Measurements from ENCODE around the gene ANKRD53.

Gene ANKRD53, protein sequence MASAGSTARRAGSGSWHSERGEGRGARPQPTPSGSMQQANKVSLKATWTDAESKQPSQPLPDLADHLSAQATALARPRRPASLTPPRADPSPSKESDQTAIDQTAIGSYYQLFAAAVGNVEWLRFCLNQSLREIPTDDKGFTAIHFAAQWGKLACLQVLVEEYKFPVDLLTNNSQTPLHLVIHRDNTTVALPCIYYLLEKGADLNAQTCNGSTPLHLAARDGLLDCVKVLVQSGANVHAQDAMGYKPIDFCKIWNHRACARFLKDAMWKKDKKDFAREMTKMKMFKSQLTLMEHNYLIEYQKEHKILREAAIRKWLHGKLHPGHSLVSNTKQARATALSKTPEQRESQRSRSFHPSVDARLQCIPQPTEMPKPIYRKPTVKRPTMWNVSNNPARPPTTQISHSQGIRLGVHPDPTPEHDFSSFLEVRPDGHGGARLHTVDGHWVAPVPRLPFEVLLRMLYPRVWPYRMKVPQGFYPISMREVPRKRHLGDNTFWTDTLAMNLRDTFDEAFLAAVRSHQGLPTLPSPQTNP

DNA sequence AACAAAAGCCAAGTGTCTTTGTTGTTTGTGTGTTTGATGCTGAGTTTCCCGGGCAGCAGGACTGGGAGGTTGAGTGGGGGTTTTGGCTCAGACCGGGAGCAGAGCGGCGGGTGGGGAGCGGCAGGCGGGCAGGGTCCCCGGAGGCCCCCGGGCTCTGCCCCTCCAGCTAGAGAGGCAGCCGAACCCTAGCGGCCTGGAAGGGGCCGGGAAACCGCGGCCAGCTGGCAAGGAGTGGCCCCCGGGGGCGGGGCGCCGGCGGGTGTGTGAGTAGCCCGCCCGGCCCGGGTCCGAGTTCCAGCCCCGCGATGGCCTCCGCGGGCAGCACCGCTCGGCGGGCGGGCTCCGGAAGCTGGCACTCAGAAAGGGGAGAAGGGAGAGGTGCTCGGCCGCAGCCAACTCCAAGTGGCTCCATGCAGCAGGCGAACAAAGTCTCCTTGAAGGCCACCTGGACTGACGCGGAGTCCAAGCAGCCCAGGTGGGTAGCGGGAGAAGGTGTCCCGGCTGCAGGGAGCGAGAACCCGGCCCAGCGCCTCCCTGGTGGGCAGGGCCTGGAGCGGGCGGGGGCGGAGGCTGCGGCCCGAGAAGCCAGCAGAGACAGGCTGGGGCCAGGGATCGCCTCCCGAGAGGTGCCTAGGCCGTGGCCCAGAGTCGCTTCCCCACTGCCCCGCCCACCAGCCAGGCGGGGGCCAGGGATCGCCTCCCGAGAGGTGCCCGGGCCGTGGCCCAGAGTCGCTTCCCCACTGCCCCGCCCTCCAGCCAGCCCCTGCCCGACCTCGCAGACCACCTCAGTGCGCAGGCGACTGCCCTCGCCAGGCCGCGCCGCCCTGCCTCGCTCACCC is at the start of gene ANKRD53:
ANKRD53 (plus strand) TSS at position 290 of the 839 bp plus-strand sequence; CDS start at position 306, 16 bp downstream.
- DNase-seq: no peak

DNA sequence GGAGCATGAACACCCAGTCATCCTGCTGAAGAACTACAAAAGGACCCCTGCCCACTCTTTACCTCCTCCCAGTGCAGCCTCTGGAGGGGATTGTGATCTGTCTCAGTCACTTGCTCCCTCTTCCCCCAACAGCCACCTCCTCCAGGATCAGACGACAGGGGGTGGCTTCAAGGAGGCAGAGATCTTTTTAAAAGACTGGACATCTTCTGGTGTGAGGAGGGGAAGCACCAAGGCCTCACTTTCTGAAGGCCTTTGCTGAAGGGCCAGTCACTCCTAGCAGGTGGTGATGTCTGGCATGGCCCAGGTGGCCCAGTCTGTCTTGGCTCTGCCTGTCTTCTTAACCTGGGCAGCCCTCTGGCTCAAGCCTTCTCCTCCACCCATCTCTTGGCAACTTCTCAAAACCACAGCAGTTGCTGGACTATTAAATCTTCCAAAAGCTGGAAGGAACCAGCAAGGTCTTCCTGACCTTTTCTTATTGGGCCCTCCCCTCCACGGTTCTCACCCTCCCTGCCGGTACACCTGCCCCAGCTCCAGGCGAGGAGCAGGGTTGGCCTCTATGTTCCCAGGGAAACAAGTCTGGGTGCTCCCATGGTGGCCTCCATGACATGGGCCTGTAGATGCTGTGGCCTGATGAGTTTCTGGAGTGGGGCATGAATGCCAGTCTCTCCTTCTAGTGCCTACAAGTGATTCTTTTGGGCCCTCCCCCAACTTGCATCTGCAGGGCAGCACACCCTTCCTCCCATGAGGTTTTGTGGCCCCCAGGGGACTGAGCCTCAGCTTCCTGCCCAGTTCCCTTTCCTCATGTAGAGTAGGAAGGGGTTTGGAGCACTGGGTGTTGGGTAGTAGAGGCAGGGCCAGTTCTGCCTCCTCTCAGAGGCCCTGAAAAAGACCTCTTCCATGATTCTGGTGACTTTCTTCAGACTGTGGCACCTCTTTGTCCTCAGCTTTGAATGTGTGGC is 47.8 kb upstream of the ANKRD53 start:
- no peak for DNase-seq

DNA sequence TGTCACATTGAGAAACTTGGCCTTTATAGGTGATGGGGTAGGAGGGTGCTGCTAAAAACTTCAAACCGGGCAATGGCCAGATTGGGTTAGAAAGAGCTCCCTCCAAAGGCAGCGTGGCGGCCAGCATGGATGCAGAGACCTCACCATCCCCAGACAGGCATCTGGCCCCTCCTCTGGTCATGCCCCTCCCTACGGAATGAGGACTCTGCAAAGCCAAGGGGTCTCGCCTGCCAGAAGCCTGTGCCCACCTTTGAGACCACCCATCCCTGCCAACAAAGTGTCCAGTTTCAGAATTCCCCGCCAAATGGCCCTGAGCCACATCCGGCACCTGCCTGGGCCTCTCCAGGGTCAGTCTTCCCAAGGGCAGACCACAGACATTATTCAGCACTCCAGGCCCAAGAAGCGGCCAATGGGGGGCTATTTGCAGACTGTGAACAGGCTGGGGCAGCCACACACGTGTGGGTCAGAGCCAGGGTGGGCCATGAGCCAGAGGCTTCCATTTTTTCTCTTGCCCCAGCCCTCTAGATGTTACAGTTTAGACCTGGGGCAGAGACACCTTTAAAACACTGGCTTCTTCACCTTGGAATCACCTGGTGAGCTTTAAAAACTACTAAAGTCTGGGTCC is 46.9 kb upstream of the ANKRD53 start:
- DNase-seq: no peak

DNA sequence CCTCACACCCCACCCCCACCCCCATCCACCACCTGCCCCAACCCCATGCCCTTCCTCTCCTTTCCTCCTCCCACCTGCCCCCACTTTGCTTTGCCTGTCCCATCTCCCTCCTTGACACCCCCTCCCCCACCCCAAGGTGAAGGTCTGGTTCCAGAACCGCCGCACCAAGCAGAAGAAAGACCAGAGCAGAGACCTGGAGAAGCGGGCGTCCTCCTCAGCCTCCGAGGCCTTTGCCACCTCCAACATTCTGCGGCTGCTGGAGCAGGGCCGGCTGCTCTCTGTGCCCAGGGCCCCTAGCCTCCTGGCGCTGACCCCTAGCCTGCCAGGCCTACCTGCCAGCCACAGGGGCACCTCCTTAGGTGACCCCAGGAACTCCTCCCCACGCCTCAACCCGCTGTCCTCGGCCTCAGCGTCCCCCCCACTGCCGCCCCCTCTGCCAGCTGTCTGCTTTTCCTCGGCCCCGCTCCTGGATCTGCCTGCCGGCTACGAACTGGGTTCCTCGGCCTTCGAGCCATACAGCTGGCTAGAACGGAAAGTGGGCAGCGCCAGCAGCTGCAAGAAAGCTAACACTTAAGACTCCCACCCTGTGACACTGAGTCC is 45.7 kb upstream of the ANKRD53 start:
- DNase-seq: no peak

DNA sequence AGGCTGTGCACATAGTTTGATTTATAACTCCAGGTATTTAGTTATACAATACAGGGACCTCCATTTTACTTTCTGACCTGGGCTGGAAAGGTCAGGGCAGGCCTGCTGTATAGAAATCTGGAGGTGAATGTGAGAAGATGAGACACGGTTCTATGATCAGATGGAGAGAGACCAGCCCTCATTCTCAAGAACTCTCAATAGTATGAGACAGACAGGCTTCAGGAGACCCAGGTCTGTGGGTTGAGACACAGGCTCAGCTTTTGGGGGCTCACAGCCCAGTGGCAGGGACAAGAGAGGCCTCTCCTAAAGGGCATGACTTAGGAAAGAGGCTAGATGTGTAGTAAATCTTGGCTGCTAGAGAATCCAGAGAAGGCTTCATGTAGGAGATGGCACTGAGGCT is 43.4 kb upstream of the ANKRD53 start:
- DNase-seq: no peak

DNA sequence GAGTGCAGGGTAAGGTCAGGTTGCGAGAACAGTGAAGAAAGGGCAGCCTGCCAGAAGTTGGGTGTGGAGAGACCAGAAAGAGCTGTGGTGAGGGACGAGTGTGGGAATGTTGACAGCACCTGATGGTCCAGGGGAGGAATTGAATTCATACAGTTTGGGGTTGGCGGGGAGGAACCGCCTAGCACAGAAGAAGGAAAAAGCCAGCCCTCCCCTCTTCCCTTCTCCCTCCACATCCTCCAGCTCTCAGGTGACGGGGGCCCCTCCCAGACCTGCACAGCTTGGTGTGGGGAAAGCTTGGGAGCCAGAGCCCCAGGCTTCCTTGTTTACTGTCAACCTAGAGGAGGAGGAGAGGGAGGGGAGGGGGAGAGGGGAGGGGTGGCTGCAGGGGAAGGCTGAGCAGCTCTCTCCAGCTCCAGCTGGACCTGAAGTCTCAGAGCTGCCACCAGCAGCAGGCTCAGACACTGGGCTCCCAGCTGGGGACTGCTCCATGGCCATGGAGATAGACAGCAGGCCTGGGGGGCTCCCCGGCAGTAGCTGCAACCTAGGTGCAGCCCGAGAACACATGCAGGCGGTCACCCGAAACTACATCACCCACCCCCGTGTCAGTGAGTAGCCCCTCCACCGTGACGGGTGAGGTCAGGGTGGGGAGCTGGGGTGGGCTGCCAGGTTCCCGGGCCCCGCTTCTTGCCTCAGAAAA is 42.8 kb upstream of the ANKRD53 start, which contains the start of gene ATP6V1B1:
ATP6V1B1 (plus strand) TSS at position 433 of the 697 bp plus-strand sequence; CDS start at position 488, 55 bp downstream.
- DNase-seq: no peak

DNA sequence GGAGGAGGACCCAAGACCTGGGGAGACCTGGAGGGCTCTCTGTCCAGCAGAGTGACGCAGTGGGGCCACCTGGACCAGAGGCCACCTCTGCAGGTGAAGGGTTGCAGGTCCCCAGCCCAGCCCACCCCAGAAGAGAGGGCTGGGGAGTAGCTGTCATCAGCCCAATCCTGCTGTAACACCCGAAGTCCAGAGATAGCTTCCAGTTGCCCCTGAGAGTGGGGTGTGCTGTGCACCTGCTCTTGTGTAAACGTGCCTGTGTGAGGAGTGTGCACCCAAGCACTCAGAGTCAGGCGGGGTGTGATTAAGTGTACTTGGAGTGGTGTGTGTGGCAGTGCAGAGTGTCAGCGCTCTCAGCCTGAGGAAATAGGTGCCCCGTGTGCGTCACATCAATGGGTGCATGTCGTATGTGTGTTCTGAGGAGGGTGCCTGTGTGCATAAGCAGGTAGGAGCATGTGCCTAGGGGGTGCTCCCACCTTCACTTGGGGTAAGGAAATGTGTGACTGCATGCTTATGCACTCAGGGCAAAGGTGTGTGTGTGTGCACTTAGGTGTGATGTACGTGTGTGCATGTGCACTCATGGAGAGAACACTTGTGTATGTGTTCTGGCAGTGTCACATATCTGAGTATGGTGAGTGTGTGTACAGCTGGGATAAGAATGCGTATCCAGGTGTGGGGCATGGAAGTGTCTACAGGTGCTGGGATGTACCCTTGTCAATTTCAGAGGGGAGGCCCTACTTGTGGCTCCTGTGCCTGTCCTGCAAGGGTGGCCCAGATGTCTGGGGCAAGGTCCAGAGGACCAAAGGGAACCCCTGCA is 42.1 kb upstream of the ANKRD53 start:
- no peak for DNase-seq

DNA sequence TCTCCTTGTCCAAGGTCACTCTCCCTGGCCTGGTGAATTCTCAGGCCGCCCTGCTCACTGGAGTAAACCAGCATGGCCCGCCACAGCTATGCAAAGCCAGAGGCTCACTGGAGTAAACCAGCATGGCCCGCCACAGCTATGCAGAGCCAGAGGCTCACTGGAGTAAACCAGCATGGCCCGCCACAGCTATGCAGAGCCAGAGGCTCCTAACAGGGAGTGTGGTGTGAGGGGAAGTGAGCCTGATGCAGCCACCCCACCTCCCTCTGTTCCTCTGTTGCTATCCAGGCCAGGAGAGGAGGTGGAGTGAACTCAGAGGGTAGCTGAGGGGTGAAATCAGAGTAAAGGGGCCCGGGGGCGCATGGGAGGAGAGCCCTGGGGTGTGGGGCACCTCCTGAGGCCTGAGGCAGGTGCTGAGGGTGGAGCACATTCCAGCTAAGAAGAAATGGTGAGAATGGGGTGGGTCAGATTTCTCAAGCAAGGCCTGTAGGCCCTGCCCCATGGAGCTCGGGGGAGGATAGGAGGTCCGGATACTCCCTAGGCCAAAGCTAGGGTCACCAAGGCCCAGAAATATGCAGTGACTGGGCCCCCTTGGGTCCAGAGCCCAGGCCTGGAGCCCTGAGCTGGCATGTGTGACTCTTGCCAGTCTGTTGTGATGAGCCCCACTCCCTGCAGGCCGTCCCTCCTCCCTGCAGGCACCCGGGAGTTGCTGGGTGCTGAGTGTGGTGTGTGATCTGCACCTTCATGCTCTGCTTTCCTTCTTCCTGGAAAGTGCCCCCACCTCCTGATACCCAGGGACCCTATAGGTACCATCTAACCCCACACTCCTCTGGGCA is 41.2 kb upstream of the ANKRD53 start:
- no peak for DNase-seq

DNA sequence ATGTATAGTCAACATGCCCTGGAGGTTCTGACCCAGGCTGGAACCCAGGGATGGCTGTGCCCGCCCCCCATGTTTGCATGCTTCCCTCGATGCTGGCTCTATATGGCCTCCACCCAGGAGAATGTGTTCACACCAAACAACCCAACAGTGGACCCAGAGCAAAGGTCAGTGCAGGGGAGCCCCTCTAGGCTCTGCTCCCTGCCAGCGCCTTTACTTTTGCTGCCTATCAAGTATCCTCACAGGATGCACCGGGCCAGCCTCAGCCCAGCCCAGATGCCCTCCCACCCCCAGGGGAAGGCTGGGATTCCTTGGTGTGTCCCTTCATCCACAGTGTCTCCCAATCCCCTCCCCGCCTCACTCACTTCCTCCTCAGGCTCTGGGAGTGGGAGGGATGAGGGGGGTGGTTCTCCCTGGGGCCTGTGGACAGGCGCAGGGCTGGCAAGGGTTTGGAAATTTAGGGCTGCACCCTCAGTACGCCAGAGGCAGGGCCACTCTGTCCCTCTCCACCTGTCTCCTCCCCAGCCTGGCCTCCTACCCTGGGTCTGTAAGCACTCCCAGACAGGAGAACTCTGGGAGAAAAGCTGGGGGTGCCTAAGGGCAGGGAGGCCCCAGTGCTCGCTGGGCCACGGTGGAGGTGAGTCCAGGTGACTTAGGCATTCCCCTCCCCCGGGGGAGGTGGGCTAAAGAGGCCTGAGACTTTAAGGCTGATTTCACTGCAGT is 40.4 kb upstream of the ANKRD53 start:
- no peak for DNase-seq

DNA sequence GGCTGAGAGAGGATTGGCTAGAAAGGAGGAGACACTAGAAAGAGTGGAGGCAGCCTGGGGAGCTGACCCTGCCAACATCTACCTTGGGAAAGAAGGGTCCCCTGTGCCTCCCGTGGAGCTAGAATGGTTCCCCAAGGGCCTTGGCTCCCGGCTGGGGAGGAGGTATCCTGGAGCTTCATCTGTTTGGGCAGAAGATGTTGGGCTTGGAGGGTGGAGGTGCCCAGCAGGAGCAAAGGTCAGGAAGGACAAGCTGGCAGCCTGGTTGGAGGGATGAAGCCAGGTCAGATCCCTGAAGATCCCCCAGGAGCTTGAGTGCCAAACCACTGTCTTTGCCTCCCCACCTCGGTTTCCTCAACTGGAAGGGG is 39.9 kb upstream of the ANKRD53 start:
- DNase-seq: no peak

DNA sequence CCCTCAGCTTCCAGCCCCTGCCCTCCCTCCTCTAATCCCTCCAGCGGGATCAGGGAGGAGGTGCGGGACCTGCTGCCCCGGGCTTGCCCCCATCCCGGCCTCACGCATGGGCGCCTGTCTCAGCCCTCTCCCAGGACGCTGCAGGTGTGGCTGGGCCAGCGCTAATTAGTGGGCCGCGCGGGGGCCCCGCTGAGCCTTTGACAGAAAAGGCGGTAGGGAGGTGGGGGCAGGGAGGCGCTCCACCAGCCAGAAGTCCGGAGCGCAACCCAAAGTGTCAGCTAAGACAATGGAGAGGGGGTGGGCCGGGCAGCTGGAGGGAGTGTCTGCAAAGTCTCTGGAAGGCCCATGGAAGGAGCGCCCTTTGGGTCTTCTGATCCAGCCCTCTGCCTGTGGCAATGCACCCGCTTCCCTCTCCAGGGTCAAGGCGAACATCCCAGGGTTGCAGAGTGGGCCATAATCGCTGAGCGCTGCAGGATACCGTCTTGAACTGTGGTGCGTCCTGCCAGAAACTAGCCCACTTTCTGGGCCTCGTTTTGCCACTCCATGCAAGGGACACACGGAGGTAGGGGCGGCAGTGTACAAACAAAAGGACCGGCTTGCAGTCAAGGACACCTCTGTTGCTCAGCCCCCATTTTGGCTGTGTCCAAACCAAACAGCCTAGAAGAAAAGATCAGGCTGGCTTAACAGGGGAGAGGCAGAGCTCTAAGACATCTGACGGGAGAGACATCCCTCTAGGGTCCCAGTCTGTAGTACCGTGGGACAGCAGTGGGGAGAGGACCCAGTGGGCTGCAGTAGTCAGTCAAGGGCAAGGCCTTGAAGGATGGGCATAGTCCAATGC is 39.2 kb upstream of the ANKRD53 start:
- DNase-seq: no peak

DNA sequence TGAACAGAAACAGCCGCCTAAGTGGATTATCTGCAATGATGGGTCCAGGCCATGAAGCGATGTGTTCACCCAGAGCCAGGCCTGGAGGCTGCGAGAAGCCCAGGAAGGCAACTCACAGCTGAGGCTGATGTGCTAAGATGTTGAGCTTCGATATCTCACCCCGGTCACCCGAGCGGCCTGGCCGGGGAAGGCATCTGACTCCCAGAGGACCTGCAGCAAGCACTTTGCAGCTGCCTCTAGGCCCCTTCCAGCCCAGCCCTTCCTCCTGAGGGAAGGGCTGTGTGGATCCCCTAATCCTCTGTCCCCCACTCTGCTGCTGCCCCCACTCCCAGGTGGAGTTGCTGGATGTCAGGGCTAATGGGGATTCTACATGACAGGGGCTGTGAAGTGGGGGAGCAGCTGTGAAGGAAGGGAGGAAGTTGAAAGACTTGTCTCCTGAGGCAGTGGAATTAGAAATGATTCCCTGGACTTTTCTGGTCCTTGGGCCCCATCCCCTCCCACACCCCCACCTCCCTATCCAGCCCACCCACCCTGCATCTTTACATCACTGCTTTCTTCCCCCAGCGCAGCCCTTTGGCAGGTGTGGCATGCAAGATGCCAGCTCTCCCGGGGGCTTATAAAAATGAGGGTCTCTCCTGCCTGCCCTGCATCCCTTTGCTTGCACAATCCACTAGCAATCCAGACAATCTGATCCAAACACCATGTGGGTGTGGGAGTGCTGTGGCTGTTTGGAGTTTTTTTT is 38.4 kb upstream of the ANKRD53 start:
- no peak for DNase-seq

DNA sequence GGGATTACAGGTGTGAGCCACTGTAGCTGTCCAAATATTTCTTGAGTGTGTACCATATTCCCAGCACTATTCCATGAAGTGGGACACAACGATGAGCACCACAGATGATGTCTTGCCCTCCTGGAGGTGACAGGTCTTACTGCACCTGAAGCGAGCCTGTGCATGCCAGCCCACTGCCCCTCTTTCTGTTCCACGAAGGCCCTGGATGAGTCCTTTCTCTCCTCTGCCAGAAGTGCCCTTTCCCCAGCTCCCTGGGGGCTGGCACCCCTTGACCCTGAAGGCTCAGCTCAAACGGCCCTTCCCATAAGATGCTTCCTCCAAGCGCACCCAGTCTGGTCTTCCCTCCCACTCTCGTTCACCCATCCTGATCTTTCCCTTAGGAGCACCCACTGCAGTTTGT is 37.2 kb upstream of the ANKRD53 start:
- no peak for DNase-seq

DNA sequence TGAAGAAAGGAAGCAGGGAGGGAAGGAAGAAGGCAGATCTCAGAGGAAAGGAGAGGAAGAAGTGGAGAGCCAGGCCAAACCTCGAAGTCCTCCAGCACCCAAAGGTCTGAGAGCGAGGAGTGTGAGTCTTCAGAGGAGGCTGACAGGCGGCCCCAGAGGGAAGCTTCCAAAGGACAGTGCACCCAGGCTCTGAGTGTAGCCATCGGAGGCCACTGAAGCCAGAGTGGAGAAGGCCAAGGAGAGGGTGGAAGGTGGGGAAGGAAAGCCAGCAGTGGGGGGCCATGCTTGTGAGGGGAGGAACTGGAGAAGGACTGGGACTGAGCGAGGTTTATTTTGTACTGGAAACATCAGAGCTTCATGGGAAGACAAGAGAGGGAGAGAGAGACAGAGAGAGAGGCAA is 36.7 kb upstream of the ANKRD53 start:
- no peak for DNase-seq

DNA sequence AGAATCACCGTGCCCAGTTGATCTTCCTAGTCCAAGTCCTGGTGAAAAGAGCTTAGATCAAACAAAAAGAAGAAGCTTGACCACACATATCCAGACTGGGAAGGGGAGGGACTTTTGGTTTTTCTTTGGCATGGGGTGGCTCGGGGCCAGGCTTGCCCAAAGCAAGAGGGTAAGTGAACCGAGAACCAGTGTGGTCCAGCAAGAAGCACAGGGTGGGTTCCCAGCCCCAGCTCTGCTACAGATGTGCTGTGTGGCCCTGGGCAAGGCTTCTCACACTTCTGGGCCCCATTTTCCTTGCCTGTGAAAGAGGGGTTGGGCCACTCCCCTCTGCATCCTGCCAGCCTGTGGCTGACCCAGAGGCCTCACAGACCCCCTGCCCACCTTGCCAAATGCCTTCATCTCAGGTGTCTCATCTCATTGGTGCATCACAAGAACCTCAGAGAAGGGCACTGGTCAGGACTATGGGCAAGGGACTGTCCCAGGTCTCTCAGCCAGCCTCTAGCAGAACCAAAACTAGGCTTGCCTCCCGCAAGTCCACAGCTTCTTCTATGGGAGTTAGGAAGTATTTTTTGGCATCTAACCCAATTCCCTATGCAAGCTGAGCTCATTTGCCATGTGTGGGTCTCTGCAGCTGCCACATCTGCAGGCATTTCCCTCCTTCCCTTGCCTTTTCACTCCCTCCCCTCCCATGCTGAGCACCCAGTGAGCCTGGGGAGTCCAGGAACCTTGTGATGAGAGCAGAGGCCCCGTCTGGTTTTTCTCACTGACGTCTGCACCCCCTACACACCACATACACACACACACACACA is 35.8 kb upstream of the ANKRD53 start:
- no peak for DNase-seq
